HCT116 (cell line): ENCODE measurements around the gene CCL24. TPM values are rescaled to one million over a fixed set of nuclear protein-coding genes. Genes with fewer than 3 reads are reported as not detected.
A peak's percentile ranks its signal among the peaks of the same experiment; 100 is the strongest.

Experiments used
- ATAC-seq: fragments of 200-7000 bp; cut with Tn5 transposase; 2 replicates; pipeline ENCODE4 v1.9.1; 2020; ENCODE audit warnings: mild to moderate bottlenecking, moderate library complexity
- BruUV-seq: library from RNA; stranded (reverse); fragments of 400-500 nt; replicated peaks from 2 replicates; lab custom pipeline; 2021; lab: Mats Ljungman, UMichigan
- CTCF ChIA-PET: fragments of 300-600 bp; sonication (Branson Sonifier 250); formaldehyde crosslinking; loops from one replicate; lab custom pipeline; 2021; ENCODE audit warnings: antibody characterized with exemption; lab: Charles Lee
- POLR2A ChIA-PET: fragments of 300-600, 350-600 bp; sonication (Branson Sonifier 250); formaldehyde crosslinking; loops from one replicate; lab custom pipeline; 2021; ENCODE audit warnings: antibody characterized with exemption; lab: Charles Lee
- RAD21 ChIA-PET, 2 experiments: fragments of 300-600 bp; sonication (Branson Sonifier 250); formaldehyde crosslinking; loops; one replicate each; lab custom pipeline; 2023; ENCODE audit warnings: low total read pairs in 2 of 2; ENCODE audit not compliant: uncharacterized antibody in 2 of 2, unreplicated experiment in 2 of 2, low non-redundant PET in 1 of 2; lab: Charles Lee
- DNase-seq: peaks from one replicate; pipeline ENCODE4 v3.0.0-alpha.2; 2010; ENCODE audit warnings: low read depth, low spot score
- H2AFZ ChIP-seq: fragments of 200-600 bp; shearing (Covaris generic), sonication (generic); 2 replicates; pipeline ENCODE4 v1.6.1; 2017; ENCODE audit warnings: low read depth, mixed run types, mixed read lengths, antibody characterized with exemption, low read length; ENCODE audit not compliant: poor library complexity, severe bottlenecking
- H3K27ac ChIP-seq: 2 replicates; pipeline ENCODE4 v1.5.1; 2012; ENCODE audit warnings: low read depth, low read length
- H3K27me3 ChIP-seq: fragments of 200-600 bp; sonication (generic); 2 replicates; pipeline ENCODE4 v1.6.1; 2016; ENCODE audit warnings: mixed run types, low read length, mixed read lengths; ENCODE audit not compliant: insufficient read depth
- H3K36me3 ChIP-seq, 2 experiments: fragments of 200-500 bp in 1 of 2; fragments of 200-600 bp in 1 of 2; sonication (Bioruptor generic) in 1 of 2; sonication (generic) in 1 of 2; 2 replicates each; pipeline versions ENCODE4 v1.5.1 to v1.6.1; 2014 to 2016; ENCODE audit warnings: low read length in 2 of 2, inconsistent platforms in 1 of 2, mixed read lengths in 1 of 2, mixed run types in 1 of 2; ENCODE audit not compliant: insufficient read depth in 2 of 2, control insufficient read depth in 1 of 2
- H3K4me1 ChIP-seq, 2 experiments: fragments of 200-600 bp in 1 of 2; sonication (generic) in 1 of 2; 2 replicates each; pipeline versions ENCODE4 v1.5.1 to v1.6.1; 2012 to 2017; ENCODE audit warnings: low read length in 2 of 2, inconsistent platforms in 1 of 2, mild to moderate bottlenecking in 1 of 2, mixed read lengths in 1 of 2, mixed run types in 1 of 2, moderate library complexity in 1 of 2; ENCODE audit not compliant: insufficient read depth in 2 of 2, control insufficient read depth in 1 of 2
- H3K4me2 ChIP-seq: fragments of 200-600 bp; sonication (generic); 2 replicates; pipeline ENCODE4 v1.6.1; 2017; ENCODE audit warnings: mixed run types, low read length, mixed read lengths
- H3K4me3 ChIP-seq, 2 experiments: fragments of 200-600 bp in 1 of 2; sonication (generic) in 1 of 2; replicated peaks in 1 of 2; 2 replicates each; pipeline ENCODE4 v1.5.1; 2011 to 2016; ENCODE audit warnings: low read length in 2 of 2, control low read depth in 1 of 2, low read depth in 1 of 2, mild to moderate bottlenecking in 1 of 2, mixed read lengths in 1 of 2, mixed run types in 1 of 2
- H3K79me2 ChIP-seq: fragments of 200-600 bp; sonication (generic); 2 replicates; pipeline ENCODE4 v1.6.1; 2017; ENCODE audit warnings: mild to moderate bottlenecking, mixed run types, low read length, moderate library complexity, mixed read lengths; ENCODE audit not compliant: insufficient read depth
- H3K9ac ChIP-seq: fragments of 200-600 bp; sonication (generic); 2 replicates; pipeline ENCODE4 v1.6.1; 2016; ENCODE audit warnings: low read length, mixed read lengths
- H3K9me2 ChIP-seq: fragments of 200-600 bp; sonication (generic), shearing (Covaris generic); 2 replicates; pipeline ENCODE4 v1.6.1; 2017; ENCODE audit warnings: mixed run types, mild to moderate bottlenecking, moderate library complexity; ENCODE audit not compliant: insufficient read depth
- H3K9me3 ChIP-seq, 2 experiments: fragments of 200-500 bp in 1 of 2; fragments of 200-600 bp in 1 of 2; sonication (Bioruptor generic) in 1 of 2; sonication (generic) in 1 of 2; 2 replicates each; pipeline ENCODE4 v1.6.1; 2014 to 2017; ENCODE audit warnings: low read length in 2 of 2, mixed read lengths in 2 of 2, inconsistent platforms in 1 of 2, low read depth in 1 of 2, mild to moderate bottlenecking in 1 of 2, mixed run types in 1 of 2, moderate library complexity in 1 of 2; ENCODE audit not compliant: control insufficient read depth in 1 of 2, insufficient read depth in 1 of 2
- H4K20me1 ChIP-seq: fragments of 200-600 bp; sonication (generic), shearing (Covaris generic); 2 replicates; pipeline ENCODE4 v1.6.1; 2017; ENCODE audit warnings: mixed run types, mild to moderate bottlenecking, moderate library complexity; ENCODE audit not compliant: insufficient read depth
- ATF3 ChIP-seq: IDR thresholded peaks from 2 replicates; pipeline ENCODE4 v1.6.1; 2012
- CEBPB ChIP-seq: IDR thresholded peaks from 2 replicates; pipeline ENCODE4 v1.6.1; 2012; ENCODE audit warnings: low read depth
- ELF1 ChIP-seq: IDR thresholded peaks from 2 replicates; pipeline ENCODE4 v1.6.1; 2012; ENCODE audit warnings: low read depth, borderline replicate concordance
- EZH2phosphoT487 ChIP-seq: fragments of 200-600 bp; IDR thresholded peaks from 2 replicates; pipeline ENCODE4 v1.6.1; 2018; ENCODE audit warnings: antibody characterized with exemption, borderline replicate concordance
- FOSL1 ChIP-seq: IDR thresholded peaks from 2 replicates; pipeline ENCODE4 v1.6.1; 2012; ENCODE audit warnings: low read depth
- REST ChIP-seq: IDR thresholded peaks from 2 replicates; pipeline ENCODE4 v1.6.1; 2012; ENCODE audit warnings: low read depth
- SIN3A ChIP-seq: IDR thresholded peaks from 2 replicates; pipeline ENCODE4 v1.6.1; 2012; ENCODE audit warnings: low read depth
- SRF ChIP-seq: IDR thresholded peaks from 2 replicates; pipeline ENCODE4 v1.6.1; 2012; ENCODE audit warnings: low read depth
- TCF7L2 ChIP-seq: IDR thresholded peaks from 2 replicates; pipeline ENCODE4 v1.7.0; 2011; ENCODE audit warnings: borderline replicate concordance, inconsistent platforms; ENCODE audit not compliant: insufficient read depth, insufficient read length; ENCODE audit errors: extremely low read depth
- YY1 ChIP-seq: IDR thresholded peaks from 2 replicates; pipeline ENCODE4 v1.6.1; 2011; ENCODE audit warnings: low read length, low read depth, moderate library complexity, mild to moderate bottlenecking; ENCODE audit not compliant: insufficient replicate concordance; ENCODE audit errors: extremely low read depth
- ZBTB33 ChIP-seq: IDR thresholded peaks from 2 replicates; pipeline ENCODE4 v1.6.1; 2011; ENCODE audit warnings: mild to moderate bottlenecking, low read length, moderate library complexity; ENCODE audit not compliant: insufficient replicate concordance; ENCODE audit errors: extremely low read depth
- ZNF274 ChIP-seq: fragments of 200-500 bp; sonication (Bioruptor generic); IDR thresholded peaks from 2 replicates; pipeline ENCODE4 v1.6.1; 2014; ENCODE audit warnings: mild to moderate bottlenecking, low read depth, low read length, inconsistent platforms
- intact Hi-C: fragments of 100-400 bp; cut with micrococcal nuclease; formaldehyde crosslinking; loops from 2 replicates; pipeline ENCODE4 v1.10.0; 2022
- total RNA-seq: library from RNA; stranded (reverse); gene quantifications from one replicate; pipeline ENCODE4 v1.2.1, GENCODE V29; 2021; ENCODE audit not compliant: unreplicated experiment

The CCL24 gene
- total RNA-seq, 1 experiment from 2014 or later: not detected

GRCh38 chr7:75823198-75823910, 9.7 kb upstream of the CCL24 start:
- no peaks in the 10 kb centered on the region for H3K9me3 ChIP-seq
- CTCF ChIA-PET: no interaction called here
- H4K20me1 ChIP-seq: no peaks in the 10 kb centered on the region
- no peaks in the 10 kb centered on the region; the same call in 1 of the 2 replicates for H3K27me3 ChIP-seq
- H3K27ac ChIP-seq: no peak overlapping the region
- H3K4me3 ChIP-seq: no peak overlapping the region
- peak overlapping the region; percentile 41 for H3K4me2 ChIP-seq
- ATAC-seq (peak; percentile 66), DNase-seq (no peak)
- peaks cover 0 to 8% of the 10 kb centered on the region in 2 experiments; a peak in 2 of 4 replicates for H3K4me1 ChIP-seq
- H3K9me2 ChIP-seq: no peaks in the 10 kb centered on the region
- BruUV-seq: no TSS peak
- H3K9ac ChIP-seq: no peak overlapping the region
- H3K36me3 ChIP-seq: no peaks in the 10 kb centered on the region
- RAD21 ChIA-PET: no interaction called here
- intact Hi-C loops: no loop called here
- H2AFZ ChIP-seq: peak overlapping the region; percentile 61
- no peaks in the 10 kb centered on the region for H3K79me2 ChIP-seq
- POLR2A ChIA-PET: no interaction called here
- no peak for TF ChIP-seq CEBPB
- TF ChIP-seq REST: no peak
- no peak for TF ChIP-seq ZNF274
- TF ChIP-seq YY1: no peak
- TF ChIP-seq FOSL1: no peak
- no peak for TF ChIP-seq TCF7L2
- TF ChIP-seq EZH2phosphoT487: no peak
- TF ChIP-seq ATF3: no peak
- no peak for TF ChIP-seq SRF
- TF ChIP-seq SIN3A: no peak
- no peak for TF ChIP-seq ZBTB33
- no peak for TF ChIP-seq ELF1
